NOMO-1 (cell line): ENCODE data around the gene SPON1.

Experiments used
- DNase-seq, 2 experiments: peaks; one replicate each; lab custom pipeline; 2025; ENCODE audit not compliant: unreplicated experiment in 2 of 2; lab: John Stamatoyannopoulos, UW

The SPON1 gene

GRCh38 chr11:14309425-14310192 is 347.1 kb downstream of the SPON1 start:
- no peak for DNase-seq

GRCh38 chr11:14310679-14311078 is 348.2 kb downstream of the SPON1 start:
- DNase-seq, result no peak

- DNase-seq, result no peak
Measured at GRCh38 chr11:14312736-14313438, 350.4 kb downstream of the SPON1 start.

- no peak for DNase-seq
Measured at GRCh38 chr11:14314127-14314526, 351.6 kb downstream of the SPON1 start.

- no peak for DNase-seq
Measured at GRCh38 chr11:14315130-14315529, 352.6 kb downstream of the SPON1 start.
